Measurements from ENCODE around the gene VKORC1L1. TPM values are rescaled to one million over a fixed set of nuclear protein-coding genes. Genes with fewer than 3 reads are reported as not detected.
"Not testable (repeated sequence)": the region's sequence is repeated elsewhere in the genome, so short reads cannot be mapped to it uniquely, and the experiment has no call there.

Gene VKORC1L1
- total RNA-seq, 1 experiment from 2014 or later = 15.0 TPM

DNA sequence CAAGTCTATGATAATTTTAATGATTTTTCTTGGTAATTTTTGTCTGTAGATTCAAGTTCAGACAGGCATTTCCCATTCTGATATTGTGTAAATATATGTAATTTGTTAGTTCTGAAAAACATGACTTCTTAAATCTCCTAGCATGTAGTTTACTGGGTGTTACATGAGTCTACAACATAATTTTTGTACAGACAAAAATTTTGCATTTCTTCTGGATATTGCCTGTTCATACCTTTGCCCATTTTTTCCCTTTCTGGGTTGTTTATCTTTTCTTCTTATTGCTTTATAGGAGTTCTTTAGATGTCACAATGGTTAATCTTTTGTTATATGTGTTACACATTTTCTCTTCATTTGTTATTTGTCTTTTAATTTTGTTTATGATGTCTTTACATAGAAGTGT, 12.1 kb downstream of the VKORC1L1 start:
- DNase-seq (ENCODE audit: low read depth) = not testable (repeated sequence)

DNA sequence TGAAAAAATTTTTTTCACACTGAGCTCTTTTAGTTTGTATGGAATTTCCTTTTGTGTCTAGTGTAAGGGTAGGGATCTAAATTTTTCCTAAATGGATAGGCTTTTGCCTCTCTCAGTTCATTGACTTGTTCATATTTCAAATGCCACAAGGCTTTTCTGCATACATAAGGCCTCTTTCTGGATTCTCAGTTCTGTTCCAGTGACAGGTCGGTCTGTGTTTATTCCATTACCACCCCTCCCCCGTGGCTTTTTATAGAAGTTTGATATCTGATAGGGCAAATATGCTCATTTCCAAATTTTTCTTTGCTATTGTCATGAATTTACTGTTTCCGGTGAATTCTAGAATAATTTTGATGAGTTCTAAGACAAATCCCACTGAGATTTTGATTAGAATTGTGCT, 12.7 kb downstream of the VKORC1L1 start:
- DNase-seq (ENCODE audit: low read depth) = not testable (repeated sequence)

DNA sequence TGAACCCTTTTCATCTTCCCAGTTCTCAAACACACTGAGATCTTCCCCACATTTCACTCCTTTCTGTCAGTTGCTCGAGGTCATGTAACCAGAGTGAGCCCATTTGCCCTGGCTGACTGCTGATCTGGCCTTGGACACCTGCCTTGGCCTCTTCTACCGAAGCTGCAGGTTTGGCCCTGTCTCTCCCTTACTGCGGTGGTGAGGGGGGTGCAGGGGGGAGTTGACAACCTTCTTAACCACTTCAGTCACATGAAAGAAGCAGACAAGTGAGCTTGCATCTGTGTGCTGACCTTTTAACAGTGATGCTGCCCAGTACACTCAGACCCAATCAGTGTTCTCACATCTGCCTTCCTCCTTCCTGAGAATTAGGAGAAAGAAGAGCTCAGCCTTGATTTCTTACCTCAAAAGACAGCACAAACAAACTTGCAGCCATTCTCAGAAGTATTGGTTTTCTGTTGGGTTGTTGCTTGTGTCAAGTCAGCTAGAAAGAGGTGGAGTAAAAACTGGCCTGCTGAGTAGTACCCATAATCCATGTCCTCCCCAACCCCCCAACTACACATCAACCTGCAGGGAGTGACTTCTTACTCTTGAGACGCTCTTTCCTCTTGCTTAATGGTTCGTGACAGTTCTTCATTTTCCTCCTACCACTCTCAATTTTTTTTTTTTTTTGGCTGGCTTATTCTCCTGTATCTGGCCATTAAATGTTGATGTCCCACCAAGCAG, 15.7 kb downstream of the VKORC1L1 start:
- not testable (repeated sequence) for DNase-seq (ENCODE audit: low read depth)

DNA sequence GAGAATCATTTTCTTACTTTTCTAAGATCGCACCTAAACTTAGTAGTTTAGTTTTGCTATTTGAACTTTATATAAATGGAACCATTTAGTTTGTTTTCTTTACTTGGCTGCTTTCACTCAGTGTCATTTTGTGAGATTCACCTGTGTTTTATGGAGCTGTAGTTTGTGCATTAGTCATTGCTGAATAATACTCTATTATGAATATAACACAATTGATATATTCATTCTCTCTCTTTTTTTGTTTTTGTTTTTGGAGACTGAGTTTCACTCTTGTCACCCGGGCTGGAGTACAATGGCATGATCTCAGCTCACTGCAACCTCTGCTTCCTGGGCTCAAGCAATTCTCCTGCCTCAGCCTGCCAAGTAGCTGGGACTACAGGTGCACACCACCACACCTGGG, 16.8 kb downstream of the VKORC1L1 start:
- not testable (repeated sequence) for DNase-seq (ENCODE audit: low read depth)

DNA sequence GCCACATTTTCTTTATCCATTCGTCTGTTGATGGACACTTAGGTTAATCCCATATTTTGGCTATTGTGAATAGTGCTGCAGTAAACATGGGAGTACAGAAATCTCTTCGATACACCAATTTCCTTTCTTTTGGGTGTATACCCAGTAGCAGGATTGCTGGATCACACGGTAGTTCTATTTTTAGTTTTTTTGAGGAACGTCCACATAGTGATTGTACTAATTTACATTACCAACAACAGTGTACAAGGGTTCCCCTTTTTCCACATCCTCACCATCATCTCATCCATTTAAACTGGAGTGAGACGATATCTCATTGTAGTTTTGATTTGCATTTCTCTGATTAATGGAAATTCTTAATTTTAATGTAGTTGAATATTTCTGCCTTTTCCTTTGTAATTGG, 19.3 kb downstream of the VKORC1L1 start:
- no peak for DNase-seq (ENCODE audit: low read depth)

DNA sequence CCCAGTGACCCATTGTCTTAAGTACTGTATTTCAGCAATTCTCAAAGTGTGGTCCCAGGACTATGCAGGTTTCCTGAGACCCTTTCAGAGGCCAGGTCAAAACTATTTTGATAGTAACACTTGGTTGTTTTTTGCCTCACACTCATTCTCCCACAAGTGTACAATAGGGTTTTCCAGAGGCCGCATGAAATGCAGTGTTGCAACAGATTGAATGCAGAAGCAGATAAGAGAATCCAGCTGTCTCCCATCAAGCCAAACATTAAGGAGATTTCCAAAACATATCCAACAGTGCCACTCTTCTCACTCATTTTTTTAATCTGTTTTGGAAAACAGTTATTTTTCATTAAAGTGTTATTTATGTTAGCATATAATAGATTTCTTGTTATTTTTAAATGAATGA, 20.0 kb downstream of the VKORC1L1 start:
- no peak for DNase-seq (ENCODE audit: low read depth)

DNA sequence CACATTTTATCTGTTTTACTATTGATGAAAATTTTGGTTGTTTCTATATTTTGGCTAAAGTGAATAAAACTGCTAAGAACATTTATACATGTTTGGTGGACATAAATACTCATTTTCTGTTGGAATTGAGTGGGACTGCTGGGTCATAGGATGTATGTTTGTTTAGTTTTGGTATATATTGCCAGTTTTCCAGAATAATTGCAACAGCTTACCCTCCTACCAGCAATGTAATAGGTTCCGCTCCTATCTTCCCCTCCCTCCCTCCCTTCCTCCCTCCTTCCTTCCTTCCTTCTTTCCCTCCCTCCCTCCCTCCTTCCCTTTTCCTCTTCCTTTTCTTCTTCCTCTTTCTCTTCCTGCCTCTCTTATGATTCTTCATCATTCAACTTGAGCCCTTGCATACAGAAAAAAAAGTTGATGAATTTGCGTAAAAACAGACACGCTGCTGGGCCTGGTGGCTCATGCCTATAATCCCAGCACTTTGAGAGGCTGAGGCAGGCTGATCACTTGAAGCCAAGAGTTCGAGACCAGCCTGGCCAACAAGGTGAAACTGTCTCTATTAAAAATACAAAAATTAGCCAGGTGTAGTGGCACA, 23.5 kb downstream of the VKORC1L1 start:
- no peak for DNase-seq (ENCODE audit: low read depth)

DNA sequence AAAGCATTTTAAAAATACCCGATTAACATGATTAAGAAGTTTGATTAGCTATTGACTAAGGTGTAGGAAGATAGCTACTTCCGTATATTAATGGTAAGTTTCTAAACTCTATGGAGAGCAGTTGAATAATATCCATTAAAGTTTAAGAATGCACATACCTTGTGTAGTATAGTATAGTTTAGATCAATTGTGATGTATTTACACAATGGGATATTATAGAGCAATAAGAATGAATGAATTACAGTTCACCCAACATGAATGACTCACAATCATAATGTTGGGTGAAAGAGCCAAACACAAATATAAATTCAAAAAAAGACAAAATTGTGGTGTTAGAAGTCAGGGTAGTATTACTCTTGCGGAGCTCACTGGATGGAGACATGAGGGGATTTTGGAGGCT, 24.4 kb downstream of the VKORC1L1 start:
- not testable (repeated sequence) for DNase-seq (ENCODE audit: low read depth)

DNA sequence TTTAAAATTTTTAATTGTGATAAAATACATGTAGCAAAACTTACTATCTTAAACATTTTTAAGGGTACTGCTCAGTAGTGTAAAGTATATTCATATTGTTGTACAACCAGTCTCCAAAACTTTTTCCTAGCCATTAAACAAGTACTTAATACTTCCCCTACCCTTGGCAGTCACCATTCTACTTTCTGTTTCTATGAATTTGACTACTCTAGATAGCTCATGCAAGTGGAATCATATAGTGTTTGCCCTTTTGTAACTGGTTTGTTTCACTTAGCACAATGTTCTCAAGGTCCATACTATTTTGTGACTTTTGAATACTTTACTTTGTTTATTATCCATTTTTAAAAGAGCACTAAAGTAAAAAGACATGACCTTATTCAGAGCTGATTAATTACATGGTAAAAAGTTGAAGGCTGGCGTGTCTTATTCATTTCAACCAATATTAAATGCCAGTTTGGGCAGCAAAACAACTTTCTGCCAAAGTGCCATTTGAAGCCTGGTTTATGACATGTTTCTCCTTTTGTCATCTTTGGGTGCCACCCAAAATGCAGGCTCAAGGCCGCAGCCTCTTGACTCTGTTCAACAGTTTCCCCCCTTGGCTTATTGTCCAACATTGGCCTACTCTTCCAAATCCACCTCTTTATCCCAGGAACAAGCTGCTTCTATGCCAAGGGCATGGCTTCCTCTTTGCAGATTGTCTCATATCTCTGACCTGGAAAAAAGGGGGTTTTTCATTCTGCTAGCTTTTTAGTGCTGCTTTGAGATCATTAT, 26.0 kb downstream of the VKORC1L1 start:
- not testable (repeated sequence) for DNase-seq (ENCODE audit: low read depth)

DNA sequence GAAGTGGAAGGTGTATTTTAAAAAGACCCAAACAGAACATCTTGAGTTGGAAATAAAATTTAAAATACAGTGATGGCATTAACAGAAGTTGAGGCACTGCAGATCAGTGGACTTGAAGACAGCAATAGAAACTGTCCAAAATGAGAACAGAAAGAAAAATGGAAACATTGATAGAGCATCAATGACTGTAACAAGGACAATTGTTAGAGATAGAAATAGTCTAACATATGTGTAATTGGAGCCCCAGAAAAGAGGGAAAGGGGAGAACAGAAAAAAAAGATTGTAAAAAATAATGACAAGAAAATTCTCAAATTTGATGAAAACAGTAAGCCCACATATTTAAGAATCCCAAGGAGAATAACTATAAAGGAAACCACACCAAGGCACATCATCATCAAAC, 29.4 kb downstream of the VKORC1L1 start:
- no peak for DNase-seq (ENCODE audit: low read depth)

DNA sequence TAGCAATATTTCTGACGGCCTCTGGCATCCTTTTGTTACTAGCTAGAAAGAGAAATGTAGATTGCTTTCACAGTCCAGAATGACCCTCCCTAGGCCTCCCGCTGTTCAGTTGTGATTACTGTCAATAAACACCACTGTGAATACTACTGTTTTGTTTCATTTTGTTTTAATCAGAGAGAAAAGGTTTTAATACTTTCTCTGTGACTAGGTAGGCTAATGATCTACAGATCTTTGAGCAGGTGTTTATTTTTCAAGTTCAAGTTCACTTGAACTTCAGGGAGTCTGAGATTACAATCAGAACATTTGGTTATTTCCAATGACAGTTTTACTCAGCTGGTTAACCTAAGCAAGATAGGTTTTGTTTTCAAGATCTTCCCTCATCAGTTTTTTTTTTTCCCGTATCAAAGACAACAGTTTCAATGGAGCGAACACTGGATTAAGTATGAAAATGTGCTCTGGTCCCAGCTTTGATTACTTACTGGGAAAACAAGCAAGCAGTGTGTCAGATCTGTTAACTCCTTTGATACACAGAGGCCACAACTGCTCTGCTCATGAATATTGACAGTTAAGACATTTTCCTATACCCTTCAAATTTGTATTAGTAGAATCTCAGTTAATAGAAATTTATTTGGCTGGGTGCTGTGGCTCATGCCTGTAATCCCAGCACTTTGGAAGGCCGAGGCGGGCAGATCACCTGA, 34.8 kb downstream of the VKORC1L1 start:
- no peak for DNase-seq (ENCODE audit: low read depth)

DNA sequence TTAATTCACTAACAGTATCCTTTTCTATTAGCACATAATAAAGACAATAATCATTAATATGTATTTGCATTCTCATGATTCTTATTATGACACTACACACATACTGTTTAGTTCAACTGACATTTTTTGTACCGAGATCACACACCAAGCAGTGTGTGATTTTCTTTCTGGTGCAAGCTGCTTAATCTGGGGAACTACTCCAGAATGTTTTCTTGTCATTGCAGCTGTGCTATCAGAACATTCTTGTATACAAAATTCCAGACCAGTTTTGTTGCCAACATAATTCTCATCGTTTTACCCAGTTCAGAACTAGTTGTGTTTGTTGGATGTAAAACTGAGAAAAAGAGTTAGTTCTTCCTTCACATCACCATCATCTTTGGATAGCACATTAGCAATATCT, 37.4 kb downstream of the VKORC1L1 start:
- DNase-seq (ENCODE audit: low read depth) = no peak

DNA sequence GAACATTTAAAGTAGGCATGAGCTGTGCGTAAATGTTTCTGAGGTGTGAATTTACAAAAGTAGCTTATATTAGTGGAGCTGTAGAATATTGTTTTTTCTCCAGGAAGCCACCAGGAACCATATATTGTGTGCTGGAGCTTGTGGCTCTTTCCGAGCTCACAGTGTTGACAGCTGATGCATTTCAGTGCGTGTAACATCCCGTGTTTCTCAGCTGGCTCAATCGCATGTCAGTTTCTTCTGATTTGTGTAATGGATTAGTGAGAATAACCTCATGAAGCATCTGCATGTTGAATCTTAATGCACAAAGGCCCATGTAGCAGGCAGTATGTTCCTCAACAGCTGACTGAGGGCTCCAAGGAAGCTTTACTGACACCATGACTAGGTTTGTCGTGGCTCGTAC, 39.4 kb downstream of the VKORC1L1 start:
- no peak for DNase-seq (ENCODE audit: low read depth)

DNA sequence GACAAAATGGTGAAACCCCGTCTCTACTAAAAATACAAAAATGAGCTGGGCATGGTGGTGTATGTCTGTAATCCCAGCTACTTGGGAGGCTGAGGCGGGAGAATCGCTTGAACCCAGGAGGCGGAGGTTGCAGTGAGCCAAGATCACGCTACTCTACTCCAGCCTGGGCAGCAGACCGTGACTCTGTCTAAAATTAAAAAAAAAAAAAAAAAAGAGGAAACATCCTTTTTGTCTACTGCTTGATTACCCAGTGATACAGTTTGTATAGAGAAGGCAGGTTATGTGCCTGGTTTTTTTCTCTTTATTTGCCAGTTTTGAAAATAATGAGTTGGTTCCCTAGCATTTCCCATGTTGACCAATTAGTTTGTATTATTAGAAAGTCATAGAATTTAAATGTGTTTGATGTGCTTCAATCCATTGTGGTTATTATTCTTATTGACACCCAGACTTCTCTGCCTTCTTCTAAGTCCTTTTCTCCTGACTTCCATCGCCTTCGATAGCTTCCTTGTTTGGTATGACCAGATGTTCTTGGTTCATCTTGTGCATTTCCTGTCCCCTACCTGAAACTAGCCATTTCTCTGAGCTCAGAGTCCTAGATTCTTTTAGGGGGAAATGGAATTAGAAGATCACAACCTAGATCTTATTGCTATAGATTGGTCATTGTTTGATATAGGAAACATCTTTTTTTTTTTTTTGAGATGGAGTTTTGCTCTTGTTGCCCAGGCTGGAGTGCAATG, 43.2 kb downstream of the VKORC1L1 start:
- DNase-seq (ENCODE audit: low read depth) = no peak

DNA sequence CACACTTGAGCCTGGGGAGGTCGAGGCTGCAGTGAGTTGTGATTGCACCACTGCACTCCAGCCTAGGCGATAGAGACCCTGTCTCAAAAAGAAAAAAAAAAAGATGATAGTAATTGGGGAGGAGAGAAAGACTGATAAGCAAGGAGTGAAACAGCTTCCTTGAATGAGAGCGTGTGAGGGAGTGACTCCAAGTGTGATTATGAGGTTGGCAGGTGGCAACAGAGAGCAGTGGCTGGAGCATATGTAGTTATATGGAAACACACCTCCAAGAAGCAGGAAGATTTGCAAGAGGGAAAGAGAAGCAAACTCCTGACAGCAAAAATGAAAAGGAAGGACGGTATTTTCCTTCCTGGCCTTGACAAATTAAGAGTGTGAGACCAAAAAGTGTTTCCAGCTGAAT, 50.4 kb downstream of the VKORC1L1 start:
- DNase-seq (ENCODE audit: low read depth) = no peak

DNA sequence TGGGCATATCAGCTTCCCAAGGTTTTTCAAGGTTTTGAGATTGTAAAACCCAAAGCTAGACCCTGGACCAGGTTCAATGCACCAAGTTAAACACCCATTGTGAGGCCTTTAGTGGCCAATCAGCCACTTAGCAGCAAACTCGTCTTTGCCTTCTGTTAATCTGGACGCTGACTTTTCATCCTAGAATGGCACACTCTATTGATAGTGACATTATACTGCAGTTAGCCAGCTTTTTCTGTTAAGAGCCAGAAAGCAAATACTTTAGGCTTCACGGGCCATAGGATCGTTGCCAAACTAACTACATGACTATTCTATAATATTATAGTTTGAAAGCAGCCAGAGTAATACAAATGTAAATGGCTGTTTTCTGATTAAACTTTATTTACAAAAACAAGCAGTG, 51.3 kb downstream of the VKORC1L1 start:
- DNase-seq (ENCODE audit: low read depth) = no peak

DNA sequence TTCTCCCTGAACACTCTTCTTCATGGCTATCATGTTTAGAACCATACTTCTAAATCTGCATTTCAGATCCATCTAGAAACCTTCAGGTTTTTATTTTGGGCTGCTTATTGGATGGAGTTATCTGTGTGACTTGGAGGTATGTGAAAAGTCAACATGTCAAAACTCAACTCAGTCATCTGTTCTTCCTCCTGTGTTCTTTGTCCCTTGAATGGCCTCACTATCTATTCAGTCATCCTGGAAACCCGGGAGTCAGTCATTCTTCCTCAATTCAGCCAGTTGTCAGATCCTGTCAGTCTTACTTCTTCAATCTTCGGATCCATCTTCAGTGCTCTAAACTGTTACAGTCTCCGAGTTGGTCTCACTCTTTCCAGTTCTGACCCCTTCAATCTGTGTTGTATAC, 52.2 kb downstream of the VKORC1L1 start:
- no peak for DNase-seq (ENCODE audit: low read depth)

DNA sequence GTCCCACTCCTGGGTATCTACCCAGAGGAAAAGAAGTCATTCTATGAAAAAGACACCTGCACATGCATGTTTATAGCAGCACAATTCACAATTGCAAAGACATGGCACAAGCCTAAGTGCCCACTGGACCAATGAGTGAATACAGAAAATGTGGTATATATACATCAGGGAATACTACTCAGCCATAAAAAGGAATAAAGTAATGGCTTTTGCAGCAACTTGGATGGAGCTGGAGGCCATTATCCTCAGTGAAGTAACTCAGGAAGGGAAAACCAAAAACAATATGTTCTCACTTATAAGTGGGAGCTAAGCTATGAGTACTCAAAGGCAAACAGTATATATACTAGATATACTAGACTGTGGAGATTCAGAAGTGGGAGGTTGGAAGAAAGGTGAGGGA, 53.7 kb downstream of the VKORC1L1 start:
- DNase-seq (ENCODE audit: low read depth) = no peak

DNA sequence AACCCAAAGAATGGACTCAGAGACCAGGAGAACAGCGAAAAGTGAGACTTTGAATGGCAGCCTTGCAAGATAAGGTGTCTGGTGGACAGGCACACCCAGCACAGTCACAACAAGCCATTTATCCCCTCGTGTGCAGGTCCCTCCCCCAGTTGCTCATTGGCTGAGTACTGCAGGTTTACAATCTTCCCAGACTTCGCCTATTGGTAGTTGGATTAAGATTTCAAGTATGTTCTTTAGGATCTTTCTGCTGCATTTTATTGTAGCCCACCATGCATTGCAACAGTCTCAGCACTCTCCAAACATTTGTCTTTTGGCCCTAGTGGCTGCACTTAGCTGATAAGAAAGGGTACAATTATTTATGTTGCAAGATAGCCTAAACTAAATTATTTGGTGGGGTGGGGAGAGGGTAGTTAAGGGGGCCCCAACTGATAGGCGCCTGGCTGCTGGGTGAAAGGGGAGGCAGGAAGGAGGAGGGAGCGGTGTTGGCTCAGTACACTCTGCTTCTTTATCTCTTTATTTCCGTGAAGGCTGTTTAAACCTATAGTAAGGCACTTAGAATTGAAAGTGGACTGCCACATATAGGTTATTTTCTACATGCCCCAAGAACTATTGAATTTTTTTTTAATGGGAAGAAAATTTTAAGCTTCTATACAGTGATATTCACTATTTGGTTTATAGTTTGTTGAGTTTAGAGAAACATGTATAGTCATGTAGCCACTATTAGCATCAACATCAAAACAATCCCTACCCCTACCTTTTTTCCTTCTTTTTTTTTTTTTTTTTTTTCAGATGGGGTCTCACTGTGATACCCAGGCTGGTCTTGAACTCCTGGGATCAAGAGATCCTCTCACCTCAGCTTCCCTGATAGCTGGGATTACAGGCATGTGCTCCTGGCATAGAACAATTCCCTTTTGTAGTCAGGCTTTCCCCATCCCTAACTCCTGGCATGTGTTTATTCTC, 54.9 kb downstream of the VKORC1L1 start:
- no peak for DNase-seq (ENCODE audit: low read depth)

DNA sequence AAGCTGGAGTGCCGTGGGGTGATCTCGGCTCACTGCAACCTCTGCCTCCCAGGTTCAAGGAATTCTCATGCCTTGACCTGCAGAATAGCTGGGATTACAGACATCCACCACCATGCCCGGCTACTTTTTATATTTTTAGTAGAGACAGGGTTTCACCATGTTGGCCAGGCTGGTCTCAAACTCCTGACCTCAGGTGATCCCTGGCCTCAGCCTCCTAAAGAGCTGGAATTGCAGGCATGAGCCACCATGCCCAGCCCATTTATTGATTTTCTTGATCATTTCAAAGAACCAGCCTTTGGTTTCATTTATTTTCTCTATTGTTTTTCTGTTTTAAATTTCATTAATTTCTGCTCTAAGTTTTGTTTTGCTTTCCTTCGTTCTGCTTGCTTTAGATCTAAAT, 58.8 kb downstream of the VKORC1L1 start:
- DNase-seq (ENCODE audit: low read depth) = no peak

DNA sequence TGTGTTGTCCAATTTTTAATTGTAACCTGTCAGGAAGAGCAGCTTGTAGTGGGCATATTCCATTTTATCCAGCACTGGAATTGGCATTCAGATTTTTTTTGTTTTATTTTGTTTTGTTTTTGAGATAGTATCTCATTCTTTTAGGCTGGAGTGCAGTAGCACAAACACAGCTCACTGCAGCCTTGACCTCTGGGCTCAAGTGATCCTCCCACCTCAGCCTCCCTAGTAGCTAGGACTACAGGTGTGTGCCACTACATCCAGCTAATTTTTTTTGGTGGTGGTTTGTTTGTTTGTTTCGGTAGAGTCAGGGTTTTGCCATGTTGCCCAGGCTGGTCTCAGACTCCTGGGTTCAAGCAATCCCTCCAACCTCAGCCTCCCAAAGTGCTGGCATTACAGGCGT, 64.4 kb downstream of the VKORC1L1 start:
- no peak for DNase-seq (ENCODE audit: low read depth)

Measured in RPMI7951 (cell line).